GM19043 (cell line): ENCODE results near the gene NLRC5.

Experiments
- ATAC-seq: cut with Tn5 transposase; IDR thresholded peaks from one replicate; pipeline ENCODE4 v1.9.1; 2021; ENCODE audit warnings: low read depth; ENCODE audit not compliant: unreplicated experiment

The NLRC5 gene

DNA sequence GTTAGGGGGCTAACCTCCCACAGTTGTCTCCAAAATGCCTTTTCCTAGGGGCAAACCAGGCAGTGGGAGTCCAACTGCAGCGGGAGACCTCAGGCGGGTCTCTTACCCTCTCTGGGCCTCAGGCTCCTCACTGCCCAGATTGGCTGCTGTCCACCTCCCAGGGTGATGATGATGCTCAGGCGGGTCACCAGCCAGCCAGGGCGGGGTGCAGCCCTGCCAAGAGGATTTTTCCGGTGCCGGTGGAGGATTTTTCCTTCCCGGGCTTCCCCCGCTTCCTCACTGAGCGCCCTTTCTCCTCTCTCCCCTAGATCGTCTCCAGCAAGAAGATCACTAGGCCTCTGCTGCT is 125.8 kb downstream of the NLRC5 start:
- ATAC-seq, result no peak

DNA sequence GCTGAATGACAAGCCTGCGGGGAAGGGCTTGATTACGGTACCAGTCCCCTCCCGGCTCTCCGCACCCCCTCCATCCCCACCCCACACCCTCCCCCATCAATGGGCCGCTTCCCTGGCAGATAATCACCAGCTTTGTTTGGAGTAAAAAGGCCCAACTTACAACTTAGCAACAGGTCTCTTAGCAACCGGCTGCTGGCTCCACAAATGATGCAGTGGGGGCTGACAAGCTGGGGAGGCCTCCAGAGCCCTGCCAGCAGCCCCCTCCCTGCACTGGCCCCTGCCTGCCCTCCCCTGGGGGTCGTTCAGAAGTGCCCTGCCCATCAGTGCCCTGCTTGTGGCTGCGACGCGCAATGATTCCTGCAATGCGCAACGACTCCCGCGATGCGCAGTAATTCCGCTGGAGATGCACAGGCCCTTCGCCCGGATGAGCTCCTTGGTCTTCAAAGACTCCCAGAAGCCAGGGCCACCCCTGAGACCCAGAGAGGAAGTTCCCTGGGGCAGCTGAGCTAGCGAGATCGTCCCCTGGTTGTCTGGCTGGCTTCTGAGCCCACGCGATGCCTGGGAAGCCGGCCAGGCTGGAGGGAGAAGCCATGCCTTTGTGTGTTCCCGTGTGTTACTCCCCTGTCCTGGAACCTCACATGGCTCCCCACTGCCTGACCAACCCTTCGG is 126.3 kb downstream of the NLRC5 start:
- ATAC-seq, result no peak

DNA sequence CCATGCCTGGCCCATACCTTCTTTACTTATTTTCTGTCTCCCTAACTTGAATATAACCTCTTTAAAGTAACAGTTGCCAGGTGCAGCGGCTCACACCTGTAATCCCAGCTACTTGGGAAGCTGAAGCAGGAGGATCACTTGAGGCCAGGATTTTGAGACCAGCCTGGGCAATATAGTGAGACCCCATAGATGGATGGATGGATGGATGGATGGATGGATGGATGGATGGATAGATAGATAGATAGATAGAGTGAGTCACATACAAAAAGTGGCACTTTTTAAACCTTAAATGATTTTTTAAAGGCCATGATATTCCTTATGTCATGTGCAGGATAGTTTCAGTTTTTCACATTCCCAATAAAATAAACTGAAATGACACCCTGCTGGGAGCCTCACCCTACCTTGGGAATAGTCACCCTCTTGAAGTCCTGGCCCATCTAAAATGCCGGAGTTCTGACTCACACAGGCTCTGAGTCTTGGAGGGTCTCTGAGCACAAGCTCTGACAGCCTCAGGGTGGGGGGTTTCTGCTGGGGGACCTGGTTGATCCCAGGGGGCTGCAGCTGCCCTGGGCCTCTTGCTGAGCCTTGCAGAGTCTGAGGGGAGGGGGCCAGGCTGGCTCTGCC is 129.2 kb downstream of the NLRC5 start:
- ATAC-seq, result no peak

DNA sequence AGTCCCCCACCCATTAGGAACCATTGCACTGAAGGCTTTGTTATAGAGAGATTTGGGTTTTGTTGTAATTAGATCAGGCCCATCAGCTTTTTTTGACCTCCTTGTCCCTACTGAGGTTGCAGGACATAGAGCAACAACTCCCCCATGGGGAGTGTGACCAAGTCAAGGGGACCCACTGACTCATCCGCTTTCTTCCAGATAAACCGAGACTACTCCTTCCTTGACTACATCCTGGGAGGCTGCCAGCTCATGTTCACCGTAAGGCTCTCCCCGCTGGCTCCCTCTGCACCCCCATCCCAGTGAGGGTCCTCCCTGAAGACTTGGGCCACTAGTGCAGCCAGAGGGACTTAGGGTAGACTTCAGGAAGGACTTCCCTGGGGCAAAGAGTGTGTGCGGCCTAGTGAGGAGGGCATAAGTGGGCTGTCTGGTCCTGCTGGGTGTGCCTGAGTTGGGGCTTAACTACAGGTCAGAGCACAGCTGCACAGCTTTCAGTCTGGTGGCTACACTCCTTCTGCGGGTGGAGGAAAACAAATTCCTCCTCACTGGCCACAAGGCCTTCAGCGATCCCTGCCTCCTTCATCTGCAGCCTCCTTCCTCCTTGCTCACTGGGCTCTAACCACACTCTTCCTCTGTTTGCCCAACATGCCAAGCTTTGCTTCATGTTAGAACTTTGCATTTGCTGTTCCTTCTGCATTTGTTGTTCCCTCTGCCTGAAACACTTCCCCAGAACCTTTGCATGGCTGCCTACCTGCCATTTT is 134.0 kb downstream of the NLRC5 start:
- ATAC-seq, result no peak

DNA sequence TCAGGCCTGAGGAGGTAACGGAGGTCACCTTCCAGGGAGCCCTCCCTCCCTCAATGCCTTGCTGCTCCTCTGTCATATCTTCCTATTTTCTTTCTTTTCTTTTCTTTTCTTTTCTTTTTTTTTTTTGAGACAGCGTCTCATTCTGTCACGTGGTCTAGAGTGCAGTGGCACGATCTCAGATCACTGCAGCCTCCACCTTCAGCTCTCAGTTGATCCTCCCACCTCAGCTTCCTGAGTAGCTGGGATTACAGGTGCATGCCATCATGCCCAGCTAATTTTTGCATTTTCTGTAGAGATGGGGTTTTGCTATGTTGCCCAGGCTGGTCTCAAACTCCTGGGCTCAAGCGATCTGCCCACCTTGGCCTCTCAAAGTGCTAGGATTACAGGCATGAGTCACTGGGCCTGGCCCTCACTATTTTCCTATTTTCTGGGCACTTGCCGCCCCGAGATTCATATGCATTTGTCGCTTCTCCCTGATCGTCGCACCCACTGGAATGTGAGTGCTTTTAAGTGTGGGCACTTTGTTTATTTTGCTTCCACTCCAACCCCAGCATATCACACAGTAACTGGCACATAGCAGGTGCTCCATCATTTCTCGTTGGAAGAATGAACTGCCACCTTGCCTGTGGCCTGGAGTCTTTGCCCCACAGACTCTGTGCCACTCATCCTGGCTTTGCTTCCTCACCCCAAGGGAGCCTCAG is 134.8 kb downstream of the NLRC5 start:
- no peak for ATAC-seq

DNA sequence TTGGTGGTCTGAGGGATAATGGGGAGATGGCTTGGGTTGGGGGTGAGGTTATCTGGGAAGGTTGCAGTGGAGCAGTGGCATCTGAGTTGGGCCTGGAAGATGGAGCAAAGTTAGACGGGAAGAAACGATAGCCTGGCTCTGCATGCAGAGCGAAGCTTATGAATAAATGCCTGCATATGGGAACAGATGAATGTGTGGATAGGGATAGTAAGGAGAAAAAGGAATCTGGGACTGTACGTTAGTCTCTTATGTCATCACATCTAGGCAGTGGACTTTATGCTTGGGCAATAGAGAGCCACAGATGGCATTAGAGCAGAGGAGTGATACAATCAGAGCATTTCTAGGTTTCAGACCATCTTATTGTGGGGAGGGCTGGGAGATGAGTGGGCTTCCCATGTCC is 136.0 kb downstream of the NLRC5 start:
- ATAC-seq, result no peak

DNA sequence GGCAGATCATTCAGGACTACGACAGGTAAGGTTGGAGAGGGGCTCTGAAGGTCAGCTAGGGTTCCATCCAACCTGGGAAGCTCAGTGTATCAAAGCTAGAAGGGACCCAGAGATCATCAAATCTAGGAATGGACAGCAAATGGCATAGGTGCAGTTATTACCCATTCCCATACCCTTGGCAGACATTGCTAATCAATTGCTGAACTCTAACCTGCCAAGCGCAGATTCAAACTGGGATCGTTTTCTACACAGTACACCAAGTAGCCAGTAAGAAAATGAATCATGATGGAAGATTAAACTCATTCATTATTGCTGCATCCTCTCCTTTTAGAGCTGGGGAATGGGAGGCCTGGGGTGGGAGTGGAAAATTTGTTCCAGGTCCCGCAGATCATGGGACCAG is 136.6 kb downstream of the NLRC5 start:
- no peak for ATAC-seq

DNA sequence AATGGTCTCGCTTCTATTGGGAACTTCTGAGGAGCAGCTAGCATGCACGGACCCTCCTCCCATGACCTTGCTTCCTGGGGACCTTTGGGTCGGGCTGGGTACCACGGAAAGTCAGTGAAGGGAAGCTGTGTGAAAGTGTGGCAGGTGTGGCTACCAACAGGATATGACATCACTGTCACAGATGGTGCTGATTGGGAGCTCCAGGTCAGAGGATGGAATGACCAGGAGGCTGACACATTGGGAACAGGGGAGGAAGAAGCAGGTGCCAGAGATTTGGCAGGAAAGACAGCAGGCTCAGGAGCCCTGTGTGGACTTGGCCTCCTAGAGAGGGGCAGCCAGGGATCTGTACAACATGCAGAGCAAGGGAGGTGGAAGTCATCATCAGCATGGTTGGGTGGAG is 137.1 kb downstream of the NLRC5 start:
- ATAC-seq, result no peak

DNA sequence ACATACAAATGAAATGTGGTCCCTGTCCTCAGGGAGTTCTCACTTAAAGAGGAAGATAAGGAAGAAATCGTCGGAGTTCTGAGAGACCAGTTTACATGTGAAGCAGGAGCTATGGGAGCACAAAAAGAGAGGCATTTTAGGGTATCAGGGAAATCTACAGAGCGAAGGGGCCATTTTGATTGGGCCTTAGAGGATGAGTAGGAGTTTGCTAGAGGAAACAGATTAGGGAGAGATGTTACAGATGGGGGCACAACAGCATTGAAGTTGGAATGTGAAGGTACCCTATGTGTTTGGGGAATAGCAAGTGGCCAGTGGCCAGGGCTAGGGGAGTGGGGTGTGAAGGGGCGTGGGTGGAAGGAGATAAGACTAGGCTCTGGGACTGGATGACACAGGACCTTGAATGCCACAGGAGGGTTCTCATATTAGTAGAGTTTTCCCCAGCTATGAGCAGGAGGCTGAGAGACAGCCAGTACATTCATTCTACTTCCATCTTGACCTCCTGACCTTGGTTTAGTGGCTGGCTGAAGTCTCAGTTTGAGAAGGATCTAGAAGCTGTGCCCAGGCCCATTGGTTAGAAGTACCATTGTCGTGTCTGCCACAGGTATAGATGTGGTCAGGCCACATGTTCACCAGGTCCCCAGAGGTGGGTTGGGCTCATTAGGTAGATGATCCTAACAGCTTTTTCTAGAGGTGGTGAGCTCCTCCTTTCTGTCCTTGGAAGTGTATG is 137.8 kb downstream of the NLRC5 start:
- ATAC-seq, result no peak

DNA sequence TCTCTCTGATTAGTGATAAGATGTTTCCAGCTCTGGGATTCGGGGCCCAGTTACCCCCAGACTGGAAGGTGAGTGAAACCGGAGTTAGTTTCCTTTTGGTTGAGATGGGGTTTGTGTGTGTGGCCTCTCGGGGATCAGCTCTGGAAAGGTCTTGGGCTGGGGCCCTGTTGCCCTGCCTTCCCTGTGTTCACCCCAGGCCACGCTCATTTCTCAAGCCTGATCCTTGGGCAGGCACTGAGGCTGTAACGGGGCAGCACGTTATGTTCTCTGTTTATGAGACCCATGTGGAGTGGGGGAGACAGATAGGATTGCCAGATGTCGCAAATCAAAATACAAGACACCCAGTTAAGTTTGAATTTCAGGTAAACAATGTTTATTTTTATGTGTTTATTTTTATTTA is 138.5 kb downstream of the NLRC5 start:
- no peak for ATAC-seq

DNA sequence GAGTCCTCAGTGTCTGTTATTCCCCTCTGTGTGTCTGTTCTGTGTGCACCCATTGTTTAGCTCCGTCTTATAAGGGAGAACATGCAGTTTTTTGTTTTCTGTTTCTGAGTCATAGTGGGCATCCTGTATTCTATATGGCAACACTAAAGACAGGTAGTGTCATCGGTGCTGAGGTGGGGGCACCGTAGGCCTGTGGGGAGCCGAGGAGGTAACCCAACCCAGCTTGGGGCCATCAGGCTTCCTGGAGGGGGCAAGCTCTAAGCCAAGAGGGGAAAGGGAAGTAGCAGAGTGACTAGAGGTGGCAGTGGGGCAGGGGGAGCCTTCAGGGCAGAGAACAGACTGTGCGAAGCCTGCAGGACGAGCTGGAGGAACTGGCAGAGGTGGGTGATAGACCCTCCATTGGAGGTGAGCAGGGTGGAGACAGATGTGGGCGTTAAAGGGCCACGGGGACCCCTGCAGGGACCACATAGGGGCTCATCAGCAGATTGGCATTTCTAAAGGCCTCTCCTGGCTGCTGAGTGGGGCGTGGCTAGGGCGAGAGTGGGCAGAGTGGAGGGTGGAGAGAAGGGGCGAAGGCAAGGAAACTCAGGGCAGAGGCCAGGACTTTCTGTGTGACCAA is 139.5 kb downstream of the NLRC5 start:
- no peak for ATAC-seq

DNA sequence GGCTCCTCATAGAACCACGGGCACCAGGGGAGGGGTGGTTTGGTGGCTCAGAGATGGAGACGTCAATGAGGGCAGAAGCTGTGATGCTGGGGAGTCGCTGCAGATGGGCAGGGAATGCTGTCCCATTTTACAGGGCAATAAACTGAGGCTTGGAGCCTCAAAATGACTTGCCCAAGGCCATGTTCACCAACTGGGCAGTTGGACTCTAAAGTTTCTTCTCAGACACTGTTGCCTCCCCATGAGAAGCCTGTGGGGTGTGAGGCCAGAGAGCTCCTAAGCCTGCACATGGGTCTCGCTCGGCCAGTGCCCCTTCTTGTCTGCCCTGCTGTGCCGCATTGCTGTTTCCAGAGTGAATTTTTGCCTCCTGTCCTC is 141.6 kb downstream of the NLRC5 start:
- no peak for ATAC-seq

DNA sequence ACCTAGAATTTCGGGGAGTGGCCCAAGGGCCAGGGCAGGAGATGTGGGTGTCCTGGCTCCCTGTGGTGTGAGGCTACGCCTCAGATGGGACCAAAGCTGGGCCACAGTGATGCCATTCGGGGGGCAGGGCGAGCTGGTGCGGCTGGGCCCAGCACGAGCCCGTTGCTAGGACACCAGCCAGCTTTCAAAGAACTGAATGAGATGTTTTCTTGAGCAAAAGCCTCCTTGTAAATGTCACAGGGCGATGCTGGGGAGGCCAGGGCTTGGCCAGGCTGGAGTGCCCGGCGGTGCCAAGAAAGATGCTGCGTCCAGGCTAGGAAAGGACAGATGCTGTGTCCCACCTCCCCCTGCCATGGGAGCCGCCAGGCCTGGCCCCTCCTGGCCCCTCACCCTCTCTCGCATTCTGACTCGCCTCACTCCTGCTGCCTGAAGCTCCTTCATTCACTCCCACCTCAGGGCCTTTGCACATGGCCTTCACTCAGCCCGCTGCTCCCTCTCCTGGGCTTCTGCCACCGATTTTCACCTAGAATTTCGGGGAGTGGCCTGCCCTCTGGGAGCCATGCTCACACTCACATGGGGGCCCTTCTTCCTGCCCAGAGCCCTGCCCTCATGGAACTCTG is 142.1 kb downstream of the NLRC5 start:
- ATAC-seq, result no peak

DNA sequence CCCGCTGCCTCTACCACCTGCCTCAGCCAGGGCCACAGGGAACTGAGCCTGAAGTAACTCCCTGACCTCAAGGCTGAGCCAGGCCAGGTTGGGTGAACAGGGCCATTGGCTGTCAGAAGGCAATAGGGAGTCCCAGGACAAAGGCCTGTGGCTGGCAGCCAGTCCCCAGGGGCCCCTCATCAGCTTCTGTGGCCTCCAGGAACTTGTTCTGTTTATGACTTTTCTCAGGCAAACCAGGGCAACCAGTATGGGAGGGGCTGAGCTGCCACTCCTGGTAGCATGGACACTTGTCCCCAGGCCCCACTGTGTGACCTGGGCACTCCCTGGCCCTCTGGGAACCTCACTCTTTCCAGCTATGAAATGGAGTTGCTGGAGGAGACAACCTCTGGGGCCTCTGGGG is 143.1 kb downstream of the NLRC5 start:
- no peak for ATAC-seq

DNA sequence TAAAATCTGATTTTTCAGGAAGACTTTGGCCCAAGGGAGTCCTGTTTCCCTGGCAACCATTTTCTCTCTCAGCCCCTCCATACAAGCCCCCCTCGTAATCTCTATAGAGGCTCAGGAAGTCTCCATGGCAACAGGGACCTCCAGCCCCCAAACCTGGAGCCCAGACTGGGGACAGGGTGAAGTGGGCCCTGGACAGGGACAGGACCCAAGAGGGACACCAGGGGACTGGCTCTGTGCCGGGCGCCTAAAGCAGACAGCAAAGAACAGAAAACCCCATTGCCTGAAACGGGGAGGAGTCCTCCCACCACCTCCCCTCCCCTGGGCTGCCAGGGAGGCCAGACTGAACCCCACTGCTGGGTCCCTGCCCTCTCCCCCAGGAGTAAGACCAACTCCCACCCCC is 143.7 kb downstream of the NLRC5 start:
- ATAC-seq, result no peak
